Tibial nerve (tissue), 4 donors: ENCODE data around the gene ASCC1.

Experiments used
- EP300 ChIP-seq, 2 donors: sonication (generic); formaldehyde crosslinking; IDR thresholded peaks; one replicate each; pipeline ENCODE4 v1.6.1; 2017; ENCODE audit warnings: antibody characterized with exemption in 2 of 2, mild to moderate bottlenecking in 1 of 2
- POLR2A ChIP-seq, 2 donors: fragments of 450-650 bp; IDR thresholded peaks; one replicate each; pipeline ENCODE4 v1.6.1; 2017; ENCODE audit warnings: antibody characterized with exemption in 2 of 2, mild to moderate bottlenecking in 2 of 2, moderate library complexity in 2 of 2
- TF ChIP-seq, protein P1 (sequence below), 5 experiments: fragments of 200-600 bp in 3 of 5; fragments of 450-650 bp in 2 of 5; sonication (generic) in 3 of 5; IDR thresholded peaks; one replicate each; pipeline ENCODE4 v1.5.1; 2016 to 2019; ENCODE audit warnings: antibody characterized with exemption in 5 of 5, mild to moderate bottlenecking in 3 of 5, moderate library complexity in 2 of 5

GRCh38 chr10:72073708-72074573 is 142.1 kb downstream of the ASCC1 start:
- TF ChIP-seq POLR2A (IDR thresholded peaks at IDR 0.05) (no peak), EP300 (IDR thresholded peaks at IDR 0.05) (no peak)
- TF ChIP-seq, protein P1, sequence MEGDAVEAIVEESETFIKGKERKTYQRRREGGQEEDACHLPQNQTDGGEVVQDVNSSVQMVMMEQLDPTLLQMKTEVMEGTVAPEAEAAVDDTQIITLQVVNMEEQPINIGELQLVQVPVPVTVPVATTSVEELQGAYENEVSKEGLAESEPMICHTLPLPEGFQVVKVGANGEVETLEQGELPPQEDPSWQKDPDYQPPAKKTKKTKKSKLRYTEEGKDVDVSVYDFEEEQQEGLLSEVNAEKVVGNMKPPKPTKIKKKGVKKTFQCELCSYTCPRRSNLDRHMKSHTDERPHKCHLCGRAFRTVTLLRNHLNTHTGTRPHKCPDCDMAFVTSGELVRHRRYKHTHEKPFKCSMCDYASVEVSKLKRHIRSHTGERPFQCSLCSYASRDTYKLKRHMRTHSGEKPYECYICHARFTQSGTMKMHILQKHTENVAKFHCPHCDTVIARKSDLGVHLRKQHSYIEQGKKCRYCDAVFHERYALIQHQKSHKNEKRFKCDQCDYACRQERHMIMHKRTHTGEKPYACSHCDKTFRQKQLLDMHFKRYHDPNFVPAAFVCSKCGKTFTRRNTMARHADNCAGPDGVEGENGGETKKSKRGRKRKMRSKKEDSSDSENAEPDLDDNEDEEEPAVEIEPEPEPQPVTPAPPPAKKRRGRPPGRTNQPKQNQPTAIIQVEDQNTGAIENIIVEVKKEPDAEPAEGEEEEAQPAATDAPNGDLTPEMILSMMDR (IDR thresholded peaks at IDR 0.05), result no peak
